Thyroid gland (tissue), 4 donors: ENCODE results near the gene NRP2.

Experiments
- POLR2A ChIP-seq, 2 donors: fragments of 450-650 bp; IDR thresholded peaks; one replicate each; pipeline ENCODE4 v1.6.1; 2017; ENCODE audit warnings: antibody characterized with exemption in 2 of 2, mild to moderate bottlenecking in 2 of 2, moderate library complexity in 1 of 2
- TF ChIP-seq, protein P1 (sequence below), 6 experiments: fragments of 200-600 bp in 3 of 6; fragments of 450-650 bp in 3 of 6; sonication (generic) in 3 of 6; IDR thresholded peaks; one replicate each; pipeline ENCODE4 v1.5.1; 2016 to 2019; ENCODE audit warnings: antibody characterized with exemption in 6 of 6, mild to moderate bottlenecking in 2 of 6, inconsistent platforms in 1 of 6, moderate library complexity in 1 of 6

DNA sequence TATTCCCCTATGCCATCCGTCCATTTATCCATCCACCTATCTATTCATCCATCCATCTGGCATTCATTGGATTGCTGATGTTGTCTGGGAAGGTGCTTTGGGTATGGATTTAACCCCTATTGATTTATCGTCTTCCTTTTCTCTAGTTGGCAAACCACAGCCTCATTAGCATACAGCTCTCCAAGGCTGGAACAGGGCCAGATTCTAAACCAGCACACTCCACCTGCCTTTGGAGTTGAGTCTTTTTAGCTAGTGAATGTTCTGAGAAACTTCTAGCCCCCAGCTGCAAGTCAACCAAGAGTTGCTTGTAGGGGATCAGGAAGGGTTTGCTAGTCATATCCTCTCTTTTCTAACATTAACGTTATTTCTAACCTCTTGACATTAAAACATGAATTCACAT, 90.7 kb downstream of the NRP2 start:
- TF ChIP-seq POLR2A (IDR thresholded peaks at IDR 0.05): no peak
- TF ChIP-seq, protein P1, sequence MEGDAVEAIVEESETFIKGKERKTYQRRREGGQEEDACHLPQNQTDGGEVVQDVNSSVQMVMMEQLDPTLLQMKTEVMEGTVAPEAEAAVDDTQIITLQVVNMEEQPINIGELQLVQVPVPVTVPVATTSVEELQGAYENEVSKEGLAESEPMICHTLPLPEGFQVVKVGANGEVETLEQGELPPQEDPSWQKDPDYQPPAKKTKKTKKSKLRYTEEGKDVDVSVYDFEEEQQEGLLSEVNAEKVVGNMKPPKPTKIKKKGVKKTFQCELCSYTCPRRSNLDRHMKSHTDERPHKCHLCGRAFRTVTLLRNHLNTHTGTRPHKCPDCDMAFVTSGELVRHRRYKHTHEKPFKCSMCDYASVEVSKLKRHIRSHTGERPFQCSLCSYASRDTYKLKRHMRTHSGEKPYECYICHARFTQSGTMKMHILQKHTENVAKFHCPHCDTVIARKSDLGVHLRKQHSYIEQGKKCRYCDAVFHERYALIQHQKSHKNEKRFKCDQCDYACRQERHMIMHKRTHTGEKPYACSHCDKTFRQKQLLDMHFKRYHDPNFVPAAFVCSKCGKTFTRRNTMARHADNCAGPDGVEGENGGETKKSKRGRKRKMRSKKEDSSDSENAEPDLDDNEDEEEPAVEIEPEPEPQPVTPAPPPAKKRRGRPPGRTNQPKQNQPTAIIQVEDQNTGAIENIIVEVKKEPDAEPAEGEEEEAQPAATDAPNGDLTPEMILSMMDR (IDR thresholded peaks at IDR 0.05): no peak
